HL-60 (cell line): Measurements from ENCODE around the gene CEP63.

ENCODE experiments used
- GABPA ChIP-seq: IDR thresholded peaks from 2 replicates; pipeline ENCODE4 v1.6.1; 2012; ENCODE audit warnings: low read depth
- POLR2AphosphoS5 ChIP-seq: IDR thresholded peaks from 2 replicates; pipeline ENCODE4 v1.6.1; 2012; ENCODE audit warnings: low read depth
- SPI1 ChIP-seq: IDR thresholded peaks from 2 replicates; pipeline ENCODE4 v1.6.1; 2012; ENCODE audit warnings: low read depth, mild to moderate bottlenecking, borderline replicate concordance
- TF ChIP-seq, protein P1 (sequence below): IDR thresholded peaks from one replicate; pipeline ENCODE4 v1.5.1; 2011; ENCODE audit warnings: low read length, control low read depth, inconsistent platforms; ENCODE audit not compliant: insufficient read depth
- TF ChIP-seq, protein P2 (sequence below): IDR thresholded peaks from 2 replicates; pipeline ENCODE4 v1.6.1; 2012; ENCODE audit warnings: low read depth; ENCODE audit not compliant: insufficient replicate concordance

DNA sequence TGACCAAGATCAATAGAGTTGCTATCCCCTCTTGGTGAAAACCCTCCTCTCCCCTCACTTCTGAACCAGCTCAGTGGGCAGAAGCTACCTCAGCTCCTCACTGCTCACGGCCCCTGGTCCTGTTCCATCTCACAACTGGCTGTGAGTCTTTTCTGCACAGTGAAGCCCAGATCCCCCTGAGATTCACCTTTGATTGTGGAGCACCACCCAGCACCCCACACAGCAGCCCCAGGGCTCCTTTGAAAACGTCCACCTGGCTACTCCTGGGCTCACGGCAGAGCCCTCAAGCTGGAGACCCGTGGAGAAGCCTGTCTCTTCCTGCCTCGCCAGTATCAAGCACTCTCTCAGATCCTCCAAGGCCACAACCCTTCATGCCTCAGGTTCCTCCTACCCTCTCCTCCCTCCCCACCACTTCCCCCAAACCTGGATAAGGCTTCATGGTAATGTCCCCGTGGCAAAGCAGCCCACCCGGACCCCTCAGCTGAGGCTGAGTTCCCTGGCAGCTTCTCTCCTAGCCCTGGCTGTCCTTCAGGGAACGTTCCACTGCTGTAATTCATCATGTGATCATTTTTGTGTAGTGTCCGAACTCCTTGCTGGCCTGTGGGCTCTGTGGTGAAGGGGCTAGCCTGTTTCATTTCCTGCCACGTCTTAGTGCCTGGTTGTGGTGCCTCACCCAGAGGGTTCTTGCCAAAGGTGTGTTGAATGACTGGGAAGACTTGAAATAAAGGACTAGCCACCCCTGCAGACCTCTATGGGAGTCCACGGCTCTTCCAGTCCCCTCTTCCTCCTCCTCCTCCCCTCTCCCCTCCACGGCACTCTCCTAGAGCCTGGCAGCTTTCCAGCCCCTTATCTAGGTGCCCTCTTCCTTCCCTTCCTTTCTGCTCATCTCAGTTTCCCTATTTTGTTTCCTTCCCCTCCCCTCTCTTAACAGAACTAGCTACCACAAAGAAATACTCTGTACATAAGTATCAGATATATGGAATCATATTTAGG is 120.5 kb downstream of the CEP63 start:
- TF ChIP-seq, protein P1, sequence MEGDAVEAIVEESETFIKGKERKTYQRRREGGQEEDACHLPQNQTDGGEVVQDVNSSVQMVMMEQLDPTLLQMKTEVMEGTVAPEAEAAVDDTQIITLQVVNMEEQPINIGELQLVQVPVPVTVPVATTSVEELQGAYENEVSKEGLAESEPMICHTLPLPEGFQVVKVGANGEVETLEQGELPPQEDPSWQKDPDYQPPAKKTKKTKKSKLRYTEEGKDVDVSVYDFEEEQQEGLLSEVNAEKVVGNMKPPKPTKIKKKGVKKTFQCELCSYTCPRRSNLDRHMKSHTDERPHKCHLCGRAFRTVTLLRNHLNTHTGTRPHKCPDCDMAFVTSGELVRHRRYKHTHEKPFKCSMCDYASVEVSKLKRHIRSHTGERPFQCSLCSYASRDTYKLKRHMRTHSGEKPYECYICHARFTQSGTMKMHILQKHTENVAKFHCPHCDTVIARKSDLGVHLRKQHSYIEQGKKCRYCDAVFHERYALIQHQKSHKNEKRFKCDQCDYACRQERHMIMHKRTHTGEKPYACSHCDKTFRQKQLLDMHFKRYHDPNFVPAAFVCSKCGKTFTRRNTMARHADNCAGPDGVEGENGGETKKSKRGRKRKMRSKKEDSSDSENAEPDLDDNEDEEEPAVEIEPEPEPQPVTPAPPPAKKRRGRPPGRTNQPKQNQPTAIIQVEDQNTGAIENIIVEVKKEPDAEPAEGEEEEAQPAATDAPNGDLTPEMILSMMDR, result no peak
- TF ChIP-seq, protein P2, sequence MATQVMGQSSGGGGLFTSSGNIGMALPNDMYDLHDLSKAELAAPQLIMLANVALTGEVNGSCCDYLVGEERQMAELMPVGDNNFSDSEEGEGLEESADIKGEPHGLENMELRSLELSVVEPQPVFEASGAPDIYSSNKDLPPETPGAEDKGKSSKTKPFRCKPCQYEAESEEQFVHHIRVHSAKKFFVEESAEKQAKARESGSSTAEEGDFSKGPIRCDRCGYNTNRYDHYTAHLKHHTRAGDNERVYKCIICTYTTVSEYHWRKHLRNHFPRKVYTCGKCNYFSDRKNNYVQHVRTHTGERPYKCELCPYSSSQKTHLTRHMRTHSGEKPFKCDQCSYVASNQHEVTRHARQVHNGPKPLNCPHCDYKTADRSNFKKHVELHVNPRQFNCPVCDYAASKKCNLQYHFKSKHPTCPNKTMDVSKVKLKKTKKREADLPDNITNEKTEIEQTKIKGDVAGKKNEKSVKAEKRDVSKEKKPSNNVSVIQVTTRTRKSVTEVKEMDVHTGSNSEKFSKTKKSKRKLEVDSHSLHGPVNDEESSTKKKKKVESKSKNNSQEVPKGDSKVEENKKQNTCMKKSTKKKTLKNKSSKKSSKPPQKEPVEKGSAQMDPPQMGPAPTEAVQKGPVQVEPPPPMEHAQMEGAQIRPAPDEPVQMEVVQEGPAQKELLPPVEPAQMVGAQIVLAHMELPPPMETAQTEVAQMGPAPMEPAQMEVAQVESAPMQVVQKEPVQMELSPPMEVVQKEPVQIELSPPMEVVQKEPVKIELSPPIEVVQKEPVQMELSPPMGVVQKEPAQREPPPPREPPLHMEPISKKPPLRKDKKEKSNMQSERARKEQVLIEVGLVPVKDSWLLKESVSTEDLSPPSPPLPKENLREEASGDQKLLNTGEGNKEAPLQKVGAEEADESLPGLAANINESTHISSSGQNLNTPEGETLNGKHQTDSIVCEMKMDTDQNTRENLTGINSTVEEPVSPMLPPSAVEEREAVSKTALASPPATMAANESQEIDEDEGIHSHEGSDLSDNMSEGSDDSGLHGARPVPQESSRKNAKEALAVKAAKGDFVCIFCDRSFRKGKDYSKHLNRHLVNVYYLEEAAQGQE, result no peak
- TF ChIP-seq POLR2AphosphoS5, result 0 out of 2 replicates have a peak, but pooled peaks have one; percentile 32
- no peak for TF ChIP-seq GABPA
- TF ChIP-seq SPI1, result peak; percentile 47; the same call in 1 of the 2 replicates
